Gastroesophageal sphincter (tissue), 3 donors: ENCODE results near the gene SRGAP2.
"Not testable (repeated sequence)": the region's sequence is repeated elsewhere in the genome, so short reads cannot be mapped to it uniquely, and the experiment has no call there.

Source experiments
- CTCF ChIP-seq, 4 experiments: fragments of 200-600 bp in 2 of 4; fragments of 450-650 bp in 2 of 4; sonication (generic) in 1 of 4; IDR thresholded peaks; one replicate each; pipeline ENCODE4 v1.5.1; 2017 to 2019; ENCODE audit warnings: antibody characterized with exemption in 4 of 4, mild to moderate bottlenecking in 2 of 4, moderate library complexity in 2 of 4
- POLR2AphosphoS5 ChIP-seq: sonication (generic); formaldehyde crosslinking; IDR thresholded peaks from one replicate; pipeline ENCODE4 v1.6.1; 2017; ENCODE audit warnings: antibody characterized with exemption

- not testable (repeated sequence) for TF ChIP-seq CTCF (IDR thresholded peaks at IDR 0.05); POLR2AphosphoS5
These were observed 18.2 kb downstream of the SRGAP2 start for GRCh38 chr1:206221585-206221984.
